ENCODE results near the gene CDHR1.

CDHR1 gene

GRCh38 chr10:84156009-84156408 is 38.3 kb upstream of the CDHR1 start:
- no peak for DNase-seq (ENCODE audit: low read depth)
- TF ChIP-seq, protein P1, sequence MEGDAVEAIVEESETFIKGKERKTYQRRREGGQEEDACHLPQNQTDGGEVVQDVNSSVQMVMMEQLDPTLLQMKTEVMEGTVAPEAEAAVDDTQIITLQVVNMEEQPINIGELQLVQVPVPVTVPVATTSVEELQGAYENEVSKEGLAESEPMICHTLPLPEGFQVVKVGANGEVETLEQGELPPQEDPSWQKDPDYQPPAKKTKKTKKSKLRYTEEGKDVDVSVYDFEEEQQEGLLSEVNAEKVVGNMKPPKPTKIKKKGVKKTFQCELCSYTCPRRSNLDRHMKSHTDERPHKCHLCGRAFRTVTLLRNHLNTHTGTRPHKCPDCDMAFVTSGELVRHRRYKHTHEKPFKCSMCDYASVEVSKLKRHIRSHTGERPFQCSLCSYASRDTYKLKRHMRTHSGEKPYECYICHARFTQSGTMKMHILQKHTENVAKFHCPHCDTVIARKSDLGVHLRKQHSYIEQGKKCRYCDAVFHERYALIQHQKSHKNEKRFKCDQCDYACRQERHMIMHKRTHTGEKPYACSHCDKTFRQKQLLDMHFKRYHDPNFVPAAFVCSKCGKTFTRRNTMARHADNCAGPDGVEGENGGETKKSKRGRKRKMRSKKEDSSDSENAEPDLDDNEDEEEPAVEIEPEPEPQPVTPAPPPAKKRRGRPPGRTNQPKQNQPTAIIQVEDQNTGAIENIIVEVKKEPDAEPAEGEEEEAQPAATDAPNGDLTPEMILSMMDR (IDR thresholded peaks at IDR 0.05; ENCODE audit: insufficient read depth, low read depth, low read length, missing control alignments), result no peak
- no peak overlapping the region for H3K4me3 ChIP-seq (ENCODE audit: low read depth, low read length)

GRCh38 chr10:84156768-84157167 is 37.6 kb upstream of the CDHR1 start:
- H3K4me3 ChIP-seq (ENCODE audit: low read depth, low read length), result no peak overlapping the region
- TF ChIP-seq, protein P1 (IDR thresholded peaks at IDR 0.05; ENCODE audit: insufficient read depth, low read depth, low read length, missing control alignments), result no peak
- DNase-seq (ENCODE audit: low read depth), result peak; percentile 53

- no peak for DNase-seq (ENCODE audit: low read depth)
- no peak overlapping the region for H3K4me3 ChIP-seq (ENCODE audit: low read depth, low read length)
- TF ChIP-seq, protein P1 (IDR thresholded peaks at IDR 0.05; ENCODE audit: insufficient read depth, low read depth, low read length, missing control alignments), result no peak
These were observed 36.3 kb upstream of the CDHR1 start for GRCh38 chr10:84158061-84158460.

DNA sequence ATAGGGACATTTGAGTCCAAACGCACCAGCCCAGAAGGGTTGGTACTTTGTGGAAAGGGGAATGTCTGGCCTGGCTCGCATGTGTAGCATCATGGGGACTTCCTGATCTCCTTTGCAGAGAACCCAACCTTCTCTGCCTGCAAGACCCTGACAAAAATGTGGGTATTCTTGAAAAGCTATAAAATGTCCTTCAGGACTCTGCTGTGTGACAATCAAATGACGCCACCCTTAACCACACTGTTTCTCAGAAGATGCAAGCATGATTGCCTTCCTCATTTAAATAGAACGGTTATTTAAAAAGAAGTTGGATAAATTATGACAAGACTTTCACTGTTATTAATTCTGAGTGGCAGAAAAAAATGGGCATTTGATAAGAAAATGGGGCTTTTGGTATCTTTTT is 35.8 kb upstream of the CDHR1 start:
- DNase-seq (ENCODE audit: low read depth), result no peak
- TF ChIP-seq, protein P1 (IDR thresholded peaks at IDR 0.05; ENCODE audit: insufficient read depth, low read depth, low read length, missing control alignments), result no peak
- no peak overlapping the region for H3K4me3 ChIP-seq (ENCODE audit: low read depth, low read length)

- TF ChIP-seq, protein P1 (IDR thresholded peaks at IDR 0.05; ENCODE audit: insufficient read depth, low read depth, low read length, missing control alignments), result no peak
- DNase-seq (ENCODE audit: low read depth), result no peak
- no peak overlapping the region for H3K4me3 ChIP-seq (ENCODE audit: low read depth, low read length)
These were observed 35.2 kb upstream of the CDHR1 start for GRCh38 chr10:84159076-84159685.

- TF ChIP-seq, protein P1 (IDR thresholded peaks at IDR 0.05; ENCODE audit: insufficient read depth, low read depth, low read length, missing control alignments), result no peak
- no peak for DNase-seq (ENCODE audit: low read depth)
- H3K4me3 ChIP-seq (ENCODE audit: low read depth, low read length), result no peak overlapping the region
These were observed 33.5 kb upstream of the CDHR1 start for GRCh38 chr10:84160663-84161362.

Data from GM12865 (cell line).